Thoracic aorta (tissue), 2 donors: Measurements from ENCODE around the gene GNAT3. TPM values are rescaled to one million over a fixed set of nuclear protein-coding genes. Genes with fewer than 3 reads are reported as not detected.

ENCODE experiments used
- ATAC-seq: fragments of 150-250 bp; one replicate; pipeline ENCODE4 v1.8.0; 2017; ENCODE audit warnings: low read depth; ENCODE audit not compliant: insufficient number of reproducible peaks, low FRiP score
- DNase-seq: peaks from one replicate; pipeline ENCODE4 v3.0.0-alpha.2; 2020; ENCODE audit warnings: low spot score
- H3K27ac ChIP-seq, 2 donors: fragments of 200-600 bp; sonication (generic); 1 replicate in 1 of 2; 2 replicates in 1 of 2; pipeline ENCODE4 v1.5.1; 2016; ENCODE audit warnings: mild to moderate bottlenecking in 2 of 2, moderate library complexity in 2 of 2
- H3K27me3 ChIP-seq: fragments of 200-600 bp; sonication (generic); replicated peaks from 2 replicates; pipeline ENCODE4 v1.6.0; 2016; ENCODE audit warnings: mild to moderate bottlenecking; ENCODE audit not compliant: insufficient read depth
- H3K36me3 ChIP-seq: fragments of 200-600 bp; sonication (generic); one replicate; pipeline ENCODE4 v1.5.1; 2016
- H3K4me1 ChIP-seq, 2 donors: fragments of 200-600 bp; sonication (generic); 1 replicate in 1 of 2; 2 replicates in 1 of 2; pipeline versions ENCODE4 v1.5.1 to v1.6.0; 2016; ENCODE audit warnings: low read depth in 2 of 2, mild to moderate bottlenecking in 1 of 2; ENCODE audit not compliant: control insufficient read depth in 1 of 2
- H3K4me3 ChIP-seq: fragments of 200-600 bp; sonication (generic); 2 replicates; pipeline ENCODE4 v1.5.1; 2016; ENCODE audit warnings: mild to moderate bottlenecking
- H3K9me3 ChIP-seq: fragments of 200-600 bp; sonication (generic); 2 replicates; pipeline ENCODE4 v1.5.1; 2016
- CTCF ChIP-seq: fragments of 200-600 bp; sonication (generic); IDR thresholded peaks from one replicate; pipeline ENCODE4 v1.5.1; 2019; ENCODE audit warnings: antibody characterized with exemption
- total RNA-seq, 2 donors: library from RNA; depleted of rRNA; stranded (reverse); fragments of >200 nt; gene quantifications; one replicate each; pipeline versions ENCODE4 v1.1.0 to v1.2.3, GENCODE V29; 2016

The GNAT3 gene
- total RNA-seq, 2 donors from 2014 or later: not detected

- H3K36me3 ChIP-seq: no peaks in the 10 kb centered on the region
- no peak for TF ChIP-seq CTCF
- ATAC-seq (no peak), DNase-seq (no peak)
- H3K4me3 ChIP-seq: no peak overlapping the region
- H3K27ac ChIP-seq: no peak overlapping the region
- no peaks in the 10 kb centered on the region for H3K4me1 ChIP-seq
- H3K9me3 ChIP-seq: no peaks in the 10 kb centered on the region
- no peaks in the 10 kb centered on the region for H3K27me3 ChIP-seq
Measured at GRCh38 chr7:80488406-80488805, 23.5 kb downstream of the GNAT3 start.

DNA sequence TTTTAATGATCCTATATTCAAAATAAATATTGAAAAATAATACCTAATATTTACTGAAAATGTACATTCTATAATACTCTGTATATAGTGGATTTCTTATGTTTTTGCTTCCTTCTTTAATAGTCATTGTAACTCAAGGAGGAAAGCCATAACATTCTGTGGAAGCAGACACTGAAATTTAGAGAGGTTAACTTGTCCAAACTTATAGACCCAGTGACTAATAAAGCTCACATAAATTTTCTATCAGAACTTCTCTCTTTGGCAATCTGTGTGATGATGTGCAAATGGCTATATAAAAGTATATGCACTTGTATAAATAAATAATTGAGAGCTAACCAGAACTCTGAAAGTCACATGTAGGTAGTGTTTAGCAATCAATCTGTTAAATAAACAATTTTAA is 26.1 kb downstream of the GNAT3 start:
- no peak for ATAC-seq
- no peaks in the 10 kb centered on the region for H3K36me3 ChIP-seq
- TF ChIP-seq CTCF: no peak
- DNase-seq: no peak
- no peaks in the 10 kb centered on the region for H3K9me3 ChIP-seq
- no peak overlapping the region for H3K4me3 ChIP-seq
- H3K27me3 ChIP-seq: no peaks in the 10 kb centered on the region
- H3K27ac ChIP-seq: no peak overlapping the region
- H3K4me1 ChIP-seq: no peaks in the 10 kb centered on the region

- Histone ChIP-seq H3K36me3 (no peaks in the 10 kb centered on the region), H3K9me3 (no peaks in the 10 kb centered on the region), H3K4me3 (no peak overlapping the region), H3K27me3 (no peaks in the 10 kb centered on the region), H3K4me1 (no peaks in the 10 kb centered on the region), H3K27ac (no peak overlapping the region)
- DNase-seq (no peak), ATAC-seq (no peak)
- no peak for TF ChIP-seq CTCF
Measured at GRCh38 chr7:80482950-80483349, 28.9 kb downstream of the GNAT3 start.

DNA sequence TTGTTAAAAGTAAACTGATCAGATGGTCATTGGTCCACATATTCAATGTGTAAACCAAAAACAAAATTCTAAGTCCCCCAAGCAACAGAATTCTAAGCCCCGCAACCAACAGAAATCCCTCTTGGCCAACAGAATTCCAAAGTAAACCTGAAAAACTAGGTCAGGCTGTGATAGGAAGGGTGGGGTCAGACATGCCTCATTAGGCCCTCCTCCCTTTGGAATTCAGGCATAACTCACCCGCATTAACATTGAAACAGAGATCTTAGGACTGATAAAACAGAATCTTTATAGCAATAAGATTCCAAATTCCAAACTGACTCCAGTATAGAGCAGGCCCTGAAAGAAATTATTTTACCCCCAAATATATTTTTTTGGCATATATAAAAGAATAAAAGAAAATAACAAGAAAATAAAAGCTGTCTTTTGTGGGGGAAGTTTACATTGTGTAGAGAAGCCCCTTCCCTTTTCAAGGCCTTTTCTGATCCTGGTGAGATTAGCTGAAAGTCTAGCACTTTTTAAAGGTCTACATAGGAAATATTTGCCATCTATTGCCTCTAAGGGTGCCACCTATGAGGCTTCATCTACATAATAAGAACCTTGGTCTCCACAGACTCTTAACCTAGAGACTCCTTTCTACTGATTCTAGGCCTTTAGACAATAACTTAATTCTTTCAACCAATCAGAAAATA is 30.5 kb downstream of the GNAT3 start:
- Histone ChIP-seq H3K27me3 (no peaks in the 10 kb centered on the region), H3K4me3 (no peak overlapping the region), H3K36me3 (no peaks in the 10 kb centered on the region), H3K4me1 (no peaks in the 10 kb centered on the region), H3K9me3 (no peaks in the 10 kb centered on the region), H3K27ac (no peak overlapping the region)
- DNase-seq (no peak), ATAC-seq (no peak)
- TF ChIP-seq CTCF: no peak

- no peaks in the 10 kb centered on the region for H3K27me3 ChIP-seq
- no peaks in the 10 kb centered on the region for H3K4me1 ChIP-seq
- no peak for DNase-seq
- H3K9me3 ChIP-seq: no peaks in the 10 kb centered on the region
- H3K4me3 ChIP-seq: no peak overlapping the region
- no peaks in the 10 kb centered on the region for H3K36me3 ChIP-seq
- ATAC-seq: no peak
- no peak overlapping the region for H3K27ac ChIP-seq
- no peak for TF ChIP-seq CTCF
Measured at GRCh38 chr7:80480566-80480965, 31.3 kb downstream of the GNAT3 start.
